HG02588 (cell line): ENCODE results near the gene EPHA3.

Experiments
- ATAC-seq: cut with Tn5 transposase; IDR thresholded peaks from one replicate; pipeline ENCODE4 v1.9.1; 2021; ENCODE audit warnings: mild to moderate bottlenecking, moderate library complexity; ENCODE audit not compliant: unreplicated experiment

Gene EPHA3

GRCh38 chr3:89107461-89108290, at the start of gene EPHA3:
EPHA3 (plus strand) TSS chr3:89107621; CDS start chr3:89107749, 128 bp downstream.
- peak; percentile 99 for ATAC-seq

GRCh38 chr3:89058371-89058770, 49.0 kb upstream of the EPHA3 start:
- ATAC-seq = no peak

GRCh38 chr3:89059211-89059925, 48.1 kb upstream of the EPHA3 start:
- ATAC-seq = no peak

- no peak for ATAC-seq
Measured at GRCh38 chr3:89061259-89061658, 46.2 kb upstream of the EPHA3 start.

GRCh38 chr3:89067736-89068135, 39.7 kb upstream of the EPHA3 start:
- ATAC-seq = no peak

- ATAC-seq = no peak
Measured at GRCh38 chr3:89072642-89073041, 34.8 kb upstream of the EPHA3 start.

- no peak for ATAC-seq
Measured at GRCh38 chr3:89079944-89080343, 27.5 kb upstream of the EPHA3 start.

GRCh38 chr3:89087851-89088250, 19.6 kb upstream of the EPHA3 start:
- no peak for ATAC-seq

- no peak for ATAC-seq
Measured at GRCh38 chr3:89098173-89098572, 9.2 kb upstream of the EPHA3 start.

- ATAC-seq = peak; percentile 94
Measured at GRCh38 chr3:89098964-89099585, 8.3 kb upstream of the EPHA3 start.

GRCh38 chr3:89101251-89101650, 6.2 kb upstream of the EPHA3 start:
- ATAC-seq = no peak

- no peak for ATAC-seq
Measured at GRCh38 chr3:89101921-89102320, 5.5 kb upstream of the EPHA3 start.

- no peak for ATAC-seq
Measured at GRCh38 chr3:89104499-89104898, 2.9 kb upstream of the EPHA3 start.

GRCh38 chr3:89105503-89105902, 1.9 kb upstream of the EPHA3 start:
- no peak for ATAC-seq

GRCh38 chr3:89108291-89108550, 800 bp downstream of the EPHA3 start:
- ATAC-seq = no peak

- no peak for ATAC-seq
Measured at GRCh38 chr3:89113344-89113743, 5.9 kb downstream of the EPHA3 start.

GRCh38 chr3:89113893-89114840, 6.7 kb downstream of the EPHA3 start:
- ATAC-seq = peak; percentile 95

GRCh38 chr3:89114841-89115223, 7.4 kb downstream of the EPHA3 start:
- ATAC-seq = no peak

GRCh38 chr3:89116476-89116875, 9.1 kb downstream of the EPHA3 start:
- no peak for ATAC-seq

GRCh38 chr3:89138048-89138447, 30.6 kb downstream of the EPHA3 start:
- ATAC-seq = no peak

GRCh38 chr3:89139870-89140269, 32.4 kb downstream of the EPHA3 start:
- no peak for ATAC-seq
